Activated naive CD4-positive, alpha-beta T cell treated with anti-CD3 and anti-CD28 coated beads, Interleukin-2, amount 50 U/mL, for 16 hours (primary cell): ENCODE data around the gene YOD1.
A peak's percentile ranks its signal among the peaks of the same experiment; 100 is the strongest.

Experiments
- DNase-seq: peaks from one replicate; pipeline ENCODE4 v3.0.0-alpha.2; 2020

YOD1 gene

DNA sequence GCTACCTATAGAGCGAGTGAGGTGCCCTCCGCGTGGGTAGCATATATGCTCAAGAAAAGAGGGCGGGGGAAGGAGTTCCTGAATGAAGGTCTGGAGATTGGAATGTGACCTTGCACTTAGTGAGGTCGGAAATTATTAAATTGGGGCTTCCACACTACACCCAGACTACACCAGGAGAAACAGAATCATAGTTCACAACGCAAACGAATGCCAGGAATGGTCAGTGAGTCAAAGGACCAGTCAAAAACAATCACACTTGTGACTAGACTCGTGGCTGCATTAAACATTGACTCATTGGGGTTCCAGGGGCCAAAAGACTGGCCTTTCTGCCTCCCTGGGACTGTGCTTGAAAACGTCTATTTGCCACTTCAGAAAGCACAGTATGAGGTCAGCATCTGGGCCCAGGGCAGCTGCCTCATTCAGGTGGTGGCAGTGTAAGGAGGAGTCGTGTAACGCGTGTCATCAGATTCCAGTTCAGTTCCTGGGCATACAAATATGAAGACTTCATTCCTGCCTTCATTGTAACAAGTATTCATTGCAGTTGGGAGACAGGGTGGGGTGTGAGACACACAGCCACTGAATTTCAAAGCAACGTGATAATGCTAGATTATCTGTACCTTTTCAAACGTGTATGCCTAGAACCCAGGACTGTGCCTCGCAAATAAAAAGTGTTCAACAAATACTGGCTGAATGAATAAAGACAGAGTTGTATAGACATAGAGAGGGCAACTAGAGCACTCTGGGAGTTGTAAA, at the start of gene YOD1:
Gene YOD1, minus strand, starts transcription at position 18 of the 753 bp plus-strand sequence. CDS start 178 bp downstream, outside the sequence.
- DNase-seq, result no peak

GRCh38 chr1:207097871-207098324, 46.9 kb upstream of the YOD1 start:
- DNase-seq, result peak; percentile 31

- DNase-seq, result no peak
Measured at GRCh38 chr1:207093944-207094343, 42.9 kb upstream of the YOD1 start.

- no peak for DNase-seq
Measured at GRCh38 chr1:207091200-207091908, 40.3 kb upstream of the YOD1 start.

GRCh38 chr1:207089627-207090355, 38.8 kb upstream of the YOD1 start:
- no peak for DNase-seq

DNA sequence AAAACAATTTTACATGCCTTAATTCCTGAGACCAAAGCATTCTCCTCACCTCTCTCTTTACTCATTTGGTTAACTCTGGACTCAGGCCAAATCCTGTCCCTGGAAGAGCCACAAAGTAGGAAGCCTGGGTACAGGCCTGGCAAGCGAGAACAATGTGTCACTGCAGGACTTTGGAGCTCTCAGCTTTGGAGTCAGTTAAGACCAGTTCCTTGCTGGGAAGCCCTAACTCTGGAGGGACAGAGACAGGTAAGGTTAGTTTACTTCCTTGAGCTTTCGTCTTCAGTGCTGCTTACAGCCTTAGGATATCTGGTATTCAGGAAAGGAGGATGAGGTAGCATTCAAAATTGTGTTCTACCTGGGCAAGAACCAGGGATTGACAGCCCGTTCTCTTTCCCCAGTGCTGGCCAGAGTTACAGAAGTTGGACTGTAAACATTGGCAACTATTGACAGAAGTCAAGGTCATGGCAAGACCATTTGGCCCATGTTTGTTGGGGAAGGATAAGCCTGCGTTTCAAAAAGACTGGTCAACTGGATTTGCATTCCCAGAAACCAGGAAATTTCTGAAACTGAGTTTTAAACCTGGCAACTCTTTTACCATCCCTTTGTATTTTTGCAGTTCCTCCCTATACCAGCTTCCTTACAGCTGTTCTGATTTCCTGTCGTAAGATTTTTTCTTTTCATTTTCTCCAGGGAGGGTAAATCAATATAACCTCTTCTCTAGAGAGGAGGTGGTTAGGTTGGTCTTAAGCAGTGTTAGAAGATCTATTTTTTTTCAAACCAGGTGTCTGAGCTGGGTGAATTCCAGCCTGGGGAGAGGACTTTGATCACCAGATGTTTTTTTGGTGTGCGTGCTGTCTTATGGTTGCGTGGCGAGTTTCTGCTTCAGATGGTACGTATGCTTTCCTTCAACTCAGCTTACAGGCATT, 38.0 kb upstream of the YOD1 start, which contains the start of gene C4BPB:
Gene C4BPB, plus strand, starts transcription at position 160 of the 926 bp plus-strand sequence. Its CDS starts 672 bp downstream, at position 832.
- peak; percentile 30 for DNase-seq

DNA sequence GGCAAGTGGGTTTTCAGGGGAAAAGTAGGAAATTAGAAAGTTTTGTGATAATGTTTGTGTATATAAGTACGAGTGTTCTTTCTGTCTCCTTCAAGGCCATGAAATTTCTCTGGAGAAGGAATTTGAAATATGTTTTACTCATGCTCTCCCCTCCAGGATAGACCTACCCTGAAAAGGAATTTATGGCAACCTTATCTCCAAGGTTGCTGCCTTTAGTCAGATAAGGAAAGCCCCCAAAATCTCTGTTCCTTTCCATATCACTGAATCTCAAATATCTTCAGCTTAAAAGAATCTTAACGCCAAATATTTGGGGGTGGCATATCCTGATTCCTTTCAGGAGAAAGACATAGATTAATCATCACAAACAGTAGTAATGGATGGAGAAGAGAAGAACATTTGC, 37.2 kb upstream of the YOD1 start:
- no peak for DNase-seq

DNA sequence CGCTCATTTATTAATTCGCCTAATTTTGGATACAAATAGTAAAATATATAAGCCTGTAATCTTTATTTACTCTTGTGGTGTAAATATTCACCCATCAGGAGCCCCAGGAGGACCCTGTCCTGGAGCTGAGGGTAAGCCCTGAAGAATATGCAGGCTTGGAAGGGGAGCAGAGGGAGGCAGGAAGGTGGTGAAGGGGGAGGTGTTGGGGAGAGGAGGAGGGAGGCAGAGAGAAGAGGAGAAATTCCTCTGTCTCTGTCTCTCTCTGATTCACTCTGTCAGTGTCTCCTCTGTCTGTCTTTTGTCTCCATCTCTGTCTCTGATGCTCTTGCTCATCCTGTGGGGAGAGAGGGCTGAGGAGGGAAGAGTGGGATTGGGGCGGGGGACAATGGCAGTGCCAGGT, 34.9 kb upstream of the YOD1 start:
- DNase-seq, result no peak

DNA sequence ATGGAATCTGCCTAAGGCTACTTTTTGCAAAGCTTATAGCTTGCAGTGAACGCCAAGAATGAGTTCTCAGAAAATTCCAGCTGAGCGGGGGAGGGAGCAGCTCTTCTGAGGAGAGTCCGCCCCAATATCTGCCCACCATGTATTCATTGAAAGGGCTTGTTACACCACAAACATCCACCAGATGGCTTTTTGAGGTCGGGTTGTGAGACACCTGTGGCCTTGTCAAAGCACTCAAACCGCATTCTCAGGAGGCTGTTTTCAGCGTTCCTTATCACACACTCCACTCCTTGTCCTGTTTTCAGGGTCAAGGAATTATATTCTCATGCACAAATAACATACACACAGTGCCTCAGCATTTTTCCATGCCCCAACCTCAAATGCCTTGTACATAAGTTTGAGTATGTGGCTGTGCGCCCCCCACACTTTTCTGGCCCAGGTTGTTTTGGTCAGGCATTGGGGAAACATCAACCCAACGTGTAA, 33.7 kb upstream of the YOD1 start:
- peak; percentile 45 for DNase-seq

GRCh38 chr1:207084232-207084631, 33.2 kb upstream of the YOD1 start:
- DNase-seq, result no peak

DNA sequence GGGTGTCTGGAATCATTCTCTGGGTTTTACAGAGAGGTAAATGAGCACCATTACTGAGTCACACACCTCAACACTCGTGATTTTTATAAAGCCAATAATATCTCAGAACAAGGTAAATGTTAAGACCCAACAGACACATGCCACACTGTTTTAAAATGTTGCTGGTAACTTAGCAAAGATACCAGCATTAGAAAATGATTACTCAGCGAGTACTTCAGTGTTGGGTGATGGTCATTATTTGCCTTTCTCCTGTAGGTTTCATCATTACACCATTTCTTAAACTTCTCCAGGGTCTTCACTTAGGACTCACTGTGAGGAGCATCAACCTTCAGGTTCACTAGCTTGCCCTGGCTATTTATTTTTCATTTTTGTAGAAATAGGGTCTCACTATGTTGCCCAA, 30.8 kb upstream of the YOD1 start:
- DNase-seq, result no peak

DNA sequence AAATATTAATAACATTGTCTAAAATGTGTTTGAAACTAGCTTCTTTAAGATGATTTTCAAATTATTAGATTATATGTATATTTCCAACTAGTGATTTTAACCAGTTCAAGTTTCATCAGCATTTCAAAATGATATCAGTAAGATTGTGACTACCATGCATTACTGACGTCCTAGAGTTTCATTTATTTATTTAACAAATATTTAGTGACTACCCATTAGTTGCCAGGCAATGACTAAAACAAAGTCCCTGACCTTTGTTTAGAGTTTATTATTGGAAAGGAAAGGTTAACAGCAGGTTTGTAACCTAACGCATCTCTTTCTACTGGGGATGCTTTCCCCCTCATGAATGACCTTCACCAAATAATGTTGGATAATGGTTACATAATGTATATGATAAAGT, 30.1 kb upstream of the YOD1 start:
- no peak for DNase-seq

DNA sequence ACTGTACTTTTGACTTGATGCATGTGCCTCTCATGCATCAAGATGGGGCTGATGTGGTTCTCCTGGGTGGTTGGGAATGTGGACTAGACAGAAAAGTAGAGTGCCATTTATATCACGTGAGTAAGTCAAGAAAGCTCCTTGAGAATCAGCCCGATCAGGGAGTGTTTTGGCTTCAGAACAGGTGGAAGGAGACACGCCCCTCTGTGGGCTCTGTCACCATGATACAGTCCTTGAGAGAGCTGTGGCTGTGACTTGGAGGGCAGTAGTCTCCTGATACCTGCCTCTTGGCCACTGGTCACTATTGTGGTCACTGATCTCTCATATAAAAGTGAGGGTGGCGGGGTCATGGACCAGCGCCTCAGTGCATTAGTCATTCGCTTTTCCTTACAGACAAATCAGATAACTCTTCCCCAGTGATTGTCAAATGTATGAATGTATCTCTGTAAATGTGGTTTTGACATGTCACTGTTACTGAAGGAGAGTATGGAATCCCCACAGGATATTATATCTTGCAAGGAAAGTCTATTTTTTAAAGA, 28.8 kb upstream of the YOD1 start:
- no peak for DNase-seq

DNA sequence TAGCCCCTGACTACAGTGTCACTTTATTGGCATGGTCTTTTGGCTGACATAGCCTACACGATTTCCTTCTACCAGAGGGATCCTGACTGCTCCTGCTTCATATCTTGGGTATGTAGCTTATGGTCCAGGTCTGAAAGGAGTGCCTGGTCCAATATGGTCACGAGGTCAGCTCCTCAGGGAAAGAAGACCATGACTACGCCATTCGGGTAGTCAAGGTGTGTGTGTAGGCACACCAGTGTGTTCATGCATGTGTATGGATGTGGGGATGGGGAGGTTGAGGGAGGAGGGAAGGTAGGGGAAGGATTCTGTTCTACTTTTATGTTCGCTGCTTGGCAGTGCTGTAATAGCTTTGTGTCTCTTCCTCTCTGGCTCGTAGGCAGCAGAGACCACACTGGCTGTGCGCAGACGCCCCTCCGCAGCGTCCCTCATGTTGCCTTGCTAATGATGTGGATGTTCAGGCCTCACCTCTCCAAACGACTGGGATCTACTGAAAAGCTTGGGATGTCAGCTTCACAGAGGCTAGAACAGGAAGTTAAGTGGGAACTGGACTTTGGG, 27.6 kb upstream of the YOD1 start:
- no peak for DNase-seq

- DNase-seq, result peak; percentile 50
Measured at GRCh38 chr1:207077470-207078377, 26.7 kb upstream of the YOD1 start.

GRCh38 chr1:207077012-207077411, 26.0 kb upstream of the YOD1 start:
- DNase-seq, result no peak

- DNase-seq, result no peak
Measured at GRCh38 chr1:207076181-207076955, 25.4 kb upstream of the YOD1 start.

- no peak for DNase-seq
Measured at GRCh38 chr1:207073906-207074820, 23.2 kb upstream of the YOD1 start.

GRCh38 chr1:207072233-207072632, 21.2 kb upstream of the YOD1 start:
- no peak for DNase-seq
